Cardiac fibroblast (primary cell): ENCODE measurements around the gene DNAH14.
"Not testable (repeated sequence)": the region's sequence is repeated elsewhere in the genome, so short reads cannot be mapped to it uniquely, and the experiment has no call there.

Experiments
- DNase-seq, 2 donors: peaks; one replicate each; pipeline versions ENCODE4 v3.0.0 to v3.0.0-alpha.2; 2010; ENCODE audit warnings: low read depth in 2 of 2
- H3K4me3 ChIP-seq, 2 donors: replicated peaks in 1 of 2; 1 replicate in 1 of 2; 2 replicates in 1 of 2; pipeline ENCODE4 v1.5.1; 2011; ENCODE audit warnings: low read depth in 2 of 2, low read length in 2 of 2, mild to moderate bottlenecking in 2 of 2, moderate library complexity in 1 of 2
- CTCF ChIP-seq: IDR thresholded peaks from one replicate; pipeline ENCODE4 v1.5.1; 2011; ENCODE audit warnings: low read depth, mild to moderate bottlenecking, low read length, inconsistent platforms

DNAH14 gene

DNA sequence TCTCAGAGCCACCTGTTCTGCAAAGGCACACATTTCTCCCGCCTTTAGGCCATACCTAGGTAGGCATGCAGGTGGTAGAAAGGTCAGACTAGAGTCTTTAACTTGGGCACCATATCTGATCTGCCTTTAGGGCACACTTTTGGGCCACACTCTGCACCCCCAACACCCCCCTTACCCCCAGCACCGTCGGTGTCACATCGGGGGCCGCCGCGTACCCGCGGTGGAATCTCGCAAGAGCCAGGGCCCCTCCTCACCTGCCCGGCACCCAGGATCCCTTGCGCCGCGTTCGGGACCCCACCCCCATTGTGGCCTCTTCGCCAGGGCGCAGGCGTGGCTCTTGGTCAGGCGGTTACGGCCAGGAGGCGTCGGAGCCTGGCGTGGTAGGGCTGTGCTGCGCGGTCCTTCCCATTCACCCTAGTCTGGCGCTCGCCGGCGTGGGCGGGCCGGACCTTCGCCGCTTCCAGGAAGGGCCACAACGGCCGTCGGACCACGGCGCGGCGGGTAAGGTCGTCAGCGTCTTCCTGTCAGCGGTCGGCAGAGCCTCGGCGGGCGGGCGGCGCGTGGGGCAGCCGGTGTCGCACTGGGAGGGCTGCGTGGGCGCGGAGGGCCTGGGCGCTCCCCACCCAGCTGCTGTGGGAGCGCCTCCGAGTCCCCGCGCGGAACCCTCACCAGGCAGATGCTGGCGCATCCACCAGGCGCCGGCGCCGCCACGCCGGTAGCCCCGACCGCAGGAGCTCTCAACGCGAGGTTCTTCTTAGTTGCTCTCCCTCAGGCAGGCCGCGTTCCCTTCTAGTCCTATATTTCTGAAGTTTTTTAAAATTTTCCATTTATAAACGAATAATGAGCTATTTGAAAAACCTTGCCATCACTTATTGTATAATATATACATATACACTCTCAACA is at the start of gene DNAH14:
DNAH14 (plus strand) TSS at position 341 of the 903 bp plus-strand sequence. CDS start 23,028 bp downstream, outside the sequence.
- no peak for TF ChIP-seq CTCF
- peak; percentile 68 to 82 for DNase-seq
- peak within 1 kb of the TSS; percentile 54 for H3K4me3 ChIP-seq

DNA sequence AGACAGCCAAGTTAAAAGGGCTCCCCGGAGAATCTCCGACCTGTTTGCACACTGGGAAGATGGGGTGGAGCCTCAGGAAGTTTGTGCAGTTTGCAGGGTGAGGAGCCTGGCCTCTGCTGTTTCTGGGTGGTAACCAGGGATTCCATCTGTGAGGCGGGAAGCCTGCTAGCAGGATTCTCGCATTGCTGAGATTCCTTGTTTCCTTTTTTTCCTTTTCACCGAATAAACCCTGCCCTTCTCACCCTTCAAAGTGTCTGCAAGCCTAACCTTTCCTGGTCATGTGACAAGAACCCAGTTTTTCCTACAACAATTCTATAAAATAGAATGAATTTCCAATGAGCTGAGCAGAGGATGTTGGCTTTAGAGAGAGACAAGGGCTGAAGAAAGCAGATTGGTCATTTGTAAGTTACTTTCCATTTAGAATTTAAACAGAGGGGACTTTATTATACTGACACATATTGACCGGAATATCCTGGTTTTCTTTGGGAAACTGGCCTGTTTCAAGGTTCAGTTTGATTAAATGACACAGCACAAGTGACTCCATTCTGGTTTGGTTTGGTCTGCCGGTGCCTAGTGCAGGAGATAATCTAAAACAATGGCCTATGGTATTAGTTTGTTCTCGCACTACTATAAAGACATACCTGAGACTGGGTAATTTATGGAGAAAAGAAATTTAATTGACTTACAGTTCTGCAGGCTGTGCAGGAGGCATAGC is 48.7 kb upstream of the DNAH14 start:
- DNase-seq, result peak in 1 of 2 donors; percentile 16
- H3K4me3 ChIP-seq, result no peak overlapping the region
- no peak for TF ChIP-seq CTCF

- not testable (repeated sequence) for H3K4me3 ChIP-seq, DNase-seq
These were observed 48.2 kb upstream of the DNAH14 start for GRCh38 chr1:224881308-224881692.

DNA sequence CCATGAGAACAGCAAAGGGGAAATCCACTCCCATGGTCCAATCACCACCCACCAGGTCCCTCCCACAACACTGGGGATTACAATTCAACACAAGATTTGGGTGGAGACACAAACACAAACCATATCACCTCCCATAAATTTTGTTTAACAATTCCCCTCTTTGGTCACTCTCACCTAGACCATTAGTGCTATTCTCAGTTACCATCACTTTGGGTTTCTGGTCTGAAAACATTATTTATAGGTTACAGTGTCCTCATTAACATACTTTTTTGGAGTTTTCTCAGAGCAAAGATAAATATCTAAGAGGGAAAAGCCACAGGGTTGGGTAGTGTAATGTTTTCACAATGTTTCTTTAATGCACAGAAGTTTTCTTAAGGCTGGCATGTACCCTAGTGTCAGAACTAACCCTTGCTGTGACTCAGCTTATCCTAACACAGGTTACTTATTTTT is 47.7 kb upstream of the DNAH14 start:
- TF ChIP-seq CTCF, result no peak
- DNase-seq, result no peak
- no peak overlapping the region for H3K4me3 ChIP-seq

DNA sequence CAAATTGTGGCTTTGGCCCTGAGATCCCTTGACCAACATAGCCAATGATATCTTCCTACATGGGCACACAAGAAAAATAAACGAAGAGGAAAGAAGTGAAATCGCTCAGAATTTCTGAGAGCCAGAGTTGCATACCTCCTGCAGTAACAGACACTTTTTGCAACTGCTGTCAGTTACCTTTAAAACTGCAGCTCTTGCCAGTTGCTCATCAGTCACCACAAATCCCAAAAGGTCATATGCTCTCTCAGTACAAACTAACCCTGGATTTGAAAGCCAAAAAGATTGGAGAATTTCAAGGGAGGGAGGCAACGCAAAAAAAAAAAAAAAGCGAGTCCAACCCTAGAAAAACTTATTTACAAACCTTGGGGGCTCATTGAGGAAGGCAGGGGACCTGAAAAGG is 47.2 kb upstream of the DNAH14 start:
- DNase-seq, result no peak
- no peak overlapping the region for H3K4me3 ChIP-seq
- TF ChIP-seq CTCF, result no peak

DNA sequence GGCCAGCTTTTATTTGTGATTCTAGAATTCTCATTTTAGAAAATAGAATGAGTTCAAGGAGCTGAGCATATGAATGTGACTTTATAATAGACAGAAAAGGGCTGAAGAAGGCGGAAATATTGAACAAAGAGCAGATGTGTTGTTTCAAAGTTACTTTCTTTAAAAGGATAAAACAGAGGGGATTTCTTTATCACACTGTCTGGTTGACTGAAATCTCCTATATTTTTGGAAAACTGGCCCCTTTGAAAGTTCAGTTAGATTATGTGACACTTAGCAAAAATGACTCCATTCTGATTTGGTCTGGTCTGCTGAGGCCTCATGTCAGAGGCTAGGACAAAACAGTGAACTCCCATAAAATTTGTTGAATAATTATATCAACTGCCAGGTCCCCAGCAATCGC is 46.4 kb upstream of the DNAH14 start:
- no peak for TF ChIP-seq CTCF
- H3K4me3 ChIP-seq, result no peak overlapping the region

DNA sequence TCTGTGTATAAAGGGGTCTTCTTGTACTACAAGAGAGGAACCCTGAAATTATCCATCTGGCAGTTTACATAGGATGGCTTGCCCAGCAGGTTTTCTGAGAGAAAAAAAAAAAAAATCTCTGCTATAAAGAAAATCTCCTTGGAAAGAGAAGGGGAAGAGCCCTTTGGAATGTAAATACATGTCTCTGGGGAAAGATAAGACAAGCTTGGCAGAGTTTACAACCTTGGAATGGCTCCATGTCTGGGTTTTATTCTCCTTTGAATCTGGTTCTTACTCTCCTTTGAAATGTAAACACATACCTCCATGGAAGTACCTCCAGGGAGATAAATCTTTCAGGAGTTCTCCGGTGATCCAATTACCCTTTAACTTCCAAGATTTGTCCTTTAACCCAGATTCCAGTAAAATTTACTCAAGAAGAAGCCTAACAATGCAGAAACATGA is 45.1 kb upstream of the DNAH14 start:
- no peak overlapping the region for H3K4me3 ChIP-seq
- DNase-seq, result peak in 1 of 2 donors; percentile 22
- no peak for TF ChIP-seq CTCF

More for the DNA sequence above, 46.4 kb upstream of the DNAH14 start:
- no peak for DNase-seq

GRCh38 chr1:224885376-224885775 is 44.1 kb upstream of the DNAH14 start:
- not testable (repeated sequence) for DNase-seq, H3K4me3 ChIP-seq
